Liver (tissue), 9 donors: Measurements from ENCODE around the gene CHID1. TPM values are rescaled to one million over a fixed set of nuclear protein-coding genes. Genes with fewer than 3 reads are reported as not detected.

Experiments
- DNase-seq: peaks from one replicate; pipeline ENCODE4 v3.0.0-alpha.2; 2017; ENCODE audit warnings: low spot score
- H3K27ac ChIP-seq, 2 donors: one replicate each; pipeline ENCODE4 v1.7.0; 2013; ENCODE audit warnings: inconsistent platforms in 2 of 2, low read length in 2 of 2, control low read depth in 1 of 2, low read depth in 1 of 2, mild to moderate bottlenecking in 1 of 2
- H3K27me3 ChIP-seq, 4 donors: one replicate each; pipeline versions ENCODE4 v1.6.1 to v1.7.0; 2013; ENCODE audit warnings: low read length in 3 of 4, inconsistent platforms in 1 of 4, mild to moderate bottlenecking in 1 of 4, moderate library complexity in 1 of 4; ENCODE audit not compliant: control insufficient read depth in 4 of 4, insufficient read depth in 4 of 4
- H3K36me3 ChIP-seq, 4 donors: one replicate each; pipeline versions ENCODE4 v1.6.1 to v1.7.0; 2013; ENCODE audit warnings: low read length in 3 of 4, mild to moderate bottlenecking in 3 of 4, low read depth in 1 of 4, moderate library complexity in 1 of 4; ENCODE audit not compliant: control insufficient read depth in 4 of 4, insufficient read depth in 3 of 4
- H3K4me1 ChIP-seq, 4 donors: one replicate each; pipeline versions ENCODE4 v1.6.1 to v1.7.0; 2013; ENCODE audit warnings: low read length in 3 of 4, mild to moderate bottlenecking in 3 of 4, moderate library complexity in 1 of 4; ENCODE audit not compliant: control insufficient read depth in 4 of 4, insufficient read depth in 4 of 4
- H3K4me3 ChIP-seq, 3 donors: one replicate each; pipeline versions ENCODE4 v1.6.1 to v1.7.0; 2013; ENCODE audit warnings: low read length in 3 of 3, control low read depth in 1 of 3, low read depth in 1 of 3, mild to moderate bottlenecking in 1 of 3
- H3K9ac ChIP-seq, 2 donors: one replicate each; pipeline ENCODE4 v1.7.0; 2013; ENCODE audit warnings: low read length in 2 of 2, mild to moderate bottlenecking in 2 of 2, moderate library complexity in 2 of 2, control low read depth in 1 of 2, low read depth in 1 of 2
- H3K9me3 ChIP-seq, 4 donors: one replicate each; pipeline versions ENCODE4 v1.6.1 to v1.7.0; 2013; ENCODE audit warnings: low read length in 3 of 4; ENCODE audit not compliant: control insufficient read depth in 4 of 4
- EGR1 ChIP-seq, 2 donors: IDR thresholded peaks; 2 replicates each; pipeline ENCODE4 v1.6.1; 2016 to 2018; ENCODE audit warnings: antibody characterized with exemption in 2 of 2, low read depth in 2 of 2
- FOXA1 ChIP-seq: IDR thresholded peaks from 2 replicates; pipeline ENCODE4 v1.6.1; 2016; ENCODE audit warnings: antibody characterized with exemption
- FOXA2 ChIP-seq: IDR thresholded peaks from 2 replicates; pipeline ENCODE4 v1.6.1; 2016; ENCODE audit warnings: antibody characterized with exemption
- GABPA ChIP-seq, 2 donors: IDR thresholded peaks in 1 of 2; conservative IDR thresholded peaks in 1 of 2; 2 replicates each; pipeline ENCODE4 v1.6.1; 2016; ENCODE audit warnings: antibody characterized with exemption in 2 of 2, mild to moderate bottlenecking in 1 of 2, moderate library complexity in 1 of 2
- HNF4G ChIP-seq: IDR thresholded peaks from 2 replicates; pipeline ENCODE4 v1.6.1; 2016; ENCODE audit warnings: antibody characterized with exemption
- JUND ChIP-seq, 2 donors: IDR thresholded peaks; 2 replicates each; pipeline ENCODE4 v1.6.1; 2016; ENCODE audit warnings: antibody characterized with exemption in 2 of 2
- MAX ChIP-seq: IDR thresholded peaks from 2 replicates; pipeline ENCODE4 v1.6.1; 2016; ENCODE audit warnings: antibody characterized with exemption
- NR2F2 ChIP-seq: IDR thresholded peaks from 2 replicates; pipeline ENCODE4 v1.6.1; 2016; ENCODE audit warnings: antibody characterized with exemption
- RAD21 ChIP-seq, 2 donors: IDR thresholded peaks; 2 replicates each; pipeline ENCODE4 v1.6.1; 2016; ENCODE audit warnings: antibody characterized with exemption in 2 of 2, mild to moderate bottlenecking in 2 of 2
- REST ChIP-seq: IDR thresholded peaks from 2 replicates; pipeline ENCODE4 v1.6.1; 2016; ENCODE audit warnings: antibody characterized with exemption, mild to moderate bottlenecking
- RXRA ChIP-seq, 2 donors: IDR thresholded peaks; 2 replicates each; pipeline ENCODE4 v1.6.1; 2017 to 2018; ENCODE audit warnings: antibody characterized with exemption in 2 of 2, mild to moderate bottlenecking in 1 of 2
- SP1 ChIP-seq: IDR thresholded peaks from 2 replicates; pipeline ENCODE4 v1.6.1; 2018; ENCODE audit warnings: antibody characterized with exemption, mild to moderate bottlenecking
- TAF1 ChIP-seq: conservative IDR thresholded peaks from 2 replicates; pipeline ENCODE4 v1.6.1; 2016; ENCODE audit warnings: antibody characterized with exemption, mild to moderate bottlenecking
- YY1 ChIP-seq: IDR thresholded peaks from 2 replicates; pipeline ENCODE4 v1.6.1; 2016; ENCODE audit warnings: antibody characterized with exemption, mild to moderate bottlenecking
- WGBS: extraction: QIAGEN DNeasy Blood & Tissue Kit; methylation state at CpG from one replicate; pipeline ENCODE4 v1.1.7; 2013; 5-methylcytosine and 5-hydroxymethylcytosine counted together
- polyA plus RNA-seq, 2 donors: library from polyadenylated mRNA; stranded (reverse) in 1 of 2; unstranded in 1 of 2; fragments of 200-250 nt in 1 of 2; fragments of >200 nt in 1 of 2; fragmentation: Nextera tagmentation in 1 of 2; extraction: Ambion mirVana in 1 of 2; gene quantifications; one replicate each; pipeline versions ENCODE4 v1.2.1 to v1.2.3, GENCODE V29; 2013 to 2015
- total RNA-seq, 2 donors: library from RNA; depleted of rRNA; stranded (reverse); fragments of >200 nt; gene quantifications; one replicate each; pipeline ENCODE4 v1.2.3, GENCODE V29; 2014
- TF ChIP-seq, protein P1 (sequence below): IDR thresholded peaks from 2 replicates; pipeline ENCODE4 v1.6.1; 2016; ENCODE audit warnings: antibody characterized with exemption
- TF ChIP-seq, protein P2 (sequence below): fragments of 150-350 bp; IDR thresholded peaks from 2 replicates; pipeline ENCODE4 v1.5.1; 2017; ENCODE audit warnings: improper control_type of control experiment, low read depth, low read length; ENCODE audit not compliant: missing input control
- donor health status: healthy.
- donor health status: healthy.
- donor health status: healthy.
- donor health status: healthy.
- donor health status: healthy.

Gene CHID1
- total and polyA plus RNA-seq, 4 donors, result 39.5 to 68.8 (median 59.1) TPM

DNA sequence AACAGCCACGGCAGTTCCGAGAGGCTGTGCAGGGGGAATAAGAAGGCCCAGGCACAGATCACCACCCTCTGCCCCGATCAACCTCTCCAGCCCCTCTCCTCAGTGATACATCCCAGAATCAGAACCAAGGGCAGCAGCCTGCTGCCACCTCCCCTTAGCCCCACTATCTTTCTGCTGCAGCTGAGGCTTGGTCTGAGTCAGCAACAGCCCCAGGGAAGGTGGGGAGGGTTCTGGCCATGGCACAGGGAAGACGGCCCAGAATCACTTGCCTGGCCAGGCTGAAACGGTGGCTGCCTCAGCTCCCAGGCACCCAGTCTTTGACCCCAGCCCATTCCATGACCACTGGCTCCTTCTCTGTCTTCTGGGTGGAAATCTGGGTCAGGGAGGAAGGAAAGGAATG is 2.3 kb downstream of the CHID1 start:
- Histone ChIP-seq H3K4me3 (no peak overlapping the region), H3K4me1 (peaks cover 0 to 33% (median 25%) of the 10 kb centered on the region in 4 donors), H3K9me3 (no peaks in the 10 kb centered on the region), H3K9ac (no peak overlapping the region), H3K36me3 (peaks cover 5 to 14% (median 8%) of the 10 kb centered on the region in 4 donors), H3K27me3 (no peaks in the 10 kb centered on the region), H3K27ac (no peak overlapping the region)
- peak; percentile 79 for DNase-seq
- 95% methylated on average over 5 of the region's 5 CpGs for WGBS
- TF ChIP-seq, protein P1, sequence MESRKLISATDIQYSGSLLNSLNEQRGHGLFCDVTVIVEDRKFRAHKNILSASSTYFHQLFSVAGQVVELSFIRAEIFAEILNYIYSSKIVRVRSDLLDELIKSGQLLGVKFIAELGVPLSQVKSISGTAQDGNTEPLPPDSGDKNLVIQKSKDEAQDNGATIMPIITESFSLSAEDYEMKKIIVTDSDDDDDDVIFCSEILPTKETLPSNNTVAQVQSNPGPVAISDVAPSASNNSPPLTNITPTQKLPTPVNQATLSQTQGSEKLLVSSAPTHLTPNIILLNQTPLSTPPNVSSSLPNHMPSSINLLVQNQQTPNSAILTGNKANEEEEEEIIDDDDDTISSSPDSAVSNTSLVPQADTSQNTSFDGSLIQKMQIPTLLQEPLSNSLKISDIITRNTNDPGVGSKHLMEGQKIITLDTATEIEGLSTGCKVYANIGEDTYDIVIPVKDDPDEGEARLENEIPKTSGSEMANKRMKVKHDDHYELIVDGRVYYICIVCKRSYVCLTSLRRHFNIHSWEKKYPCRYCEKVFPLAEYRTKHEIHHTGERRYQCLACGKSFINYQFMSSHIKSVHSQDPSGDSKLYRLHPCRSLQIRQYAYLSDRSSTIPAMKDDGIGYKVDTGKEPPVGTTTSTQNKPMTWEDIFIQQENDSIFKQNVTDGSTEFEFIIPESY, result no peak
- no peak for TF ChIP-seq NR2F2
- no peak for TF ChIP-seq JUND (IDR thresholded peaks at IDR 0.05)
- TF ChIP-seq HNF4G, result no peak
- no peak for TF ChIP-seq YY1
- no peak for TF ChIP-seq FOXA2
- no peak for TF ChIP-seq TAF1
- no peak for TF ChIP-seq MAX
- TF ChIP-seq, protein P2, sequence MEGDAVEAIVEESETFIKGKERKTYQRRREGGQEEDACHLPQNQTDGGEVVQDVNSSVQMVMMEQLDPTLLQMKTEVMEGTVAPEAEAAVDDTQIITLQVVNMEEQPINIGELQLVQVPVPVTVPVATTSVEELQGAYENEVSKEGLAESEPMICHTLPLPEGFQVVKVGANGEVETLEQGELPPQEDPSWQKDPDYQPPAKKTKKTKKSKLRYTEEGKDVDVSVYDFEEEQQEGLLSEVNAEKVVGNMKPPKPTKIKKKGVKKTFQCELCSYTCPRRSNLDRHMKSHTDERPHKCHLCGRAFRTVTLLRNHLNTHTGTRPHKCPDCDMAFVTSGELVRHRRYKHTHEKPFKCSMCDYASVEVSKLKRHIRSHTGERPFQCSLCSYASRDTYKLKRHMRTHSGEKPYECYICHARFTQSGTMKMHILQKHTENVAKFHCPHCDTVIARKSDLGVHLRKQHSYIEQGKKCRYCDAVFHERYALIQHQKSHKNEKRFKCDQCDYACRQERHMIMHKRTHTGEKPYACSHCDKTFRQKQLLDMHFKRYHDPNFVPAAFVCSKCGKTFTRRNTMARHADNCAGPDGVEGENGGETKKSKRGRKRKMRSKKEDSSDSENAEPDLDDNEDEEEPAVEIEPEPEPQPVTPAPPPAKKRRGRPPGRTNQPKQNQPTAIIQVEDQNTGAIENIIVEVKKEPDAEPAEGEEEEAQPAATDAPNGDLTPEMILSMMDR, result no peak
- no peak for TF ChIP-seq FOXA1
- no peak for TF ChIP-seq EGR1 (IDR thresholded peaks at IDR 0.05; ENCODE audit: low read depth in 2 of 2)
- TF ChIP-seq SP1, result no peak
- no peak for TF ChIP-seq RAD21 (IDR thresholded peaks at IDR 0.05)
- TF ChIP-seq GABPA (IDR thresholded peaks at IDR 0.05 in 1 of 2, conservative IDR thresholded peaks at IDR 0.05 in 1 of 2), result no peak
- TF ChIP-seq RXRA (IDR thresholded peaks at IDR 0.05), result no peak
- no peak for TF ChIP-seq REST

GRCh38 chr11:907668-908067 is 2.9 kb downstream of the CHID1 start:
- WGBS, result 88% methylated on average over 2 of the region's 2 CpGs
- Histone ChIP-seq H3K9ac (no peak overlapping the region), H3K27ac (no peak overlapping the region), H3K9me3 (no peaks in the 10 kb centered on the region), H3K4me1 (peaks cover 0 to 30% (median 22%) of the 10 kb centered on the region in 4 donors), H3K4me3 (no peak overlapping the region), H3K27me3 (no peaks in the 10 kb centered on the region), H3K36me3 (peaks cover 9 to 20% (median 13%) of the 10 kb centered on the region in 4 donors)
- TF ChIP-seq MAX, result no peak
- TF ChIP-seq RXRA (IDR thresholded peaks at IDR 0.05), result no peak
- TF ChIP-seq FOXA1, result no peak
- TF ChIP-seq, protein P2, result no peak
- TF ChIP-seq FOXA2, result no peak
- TF ChIP-seq, protein P1, result no peak
- no peak for TF ChIP-seq TAF1
- DNase-seq, result no peak
